HepG2 (cell line): ENCODE data around the gene GRK6. TPM values are rescaled to one million over a fixed set of nuclear protein-coding genes. Genes with fewer than 3 reads are reported as not detected.

Experiments
- BRD4 ChIP-seq: sonication (generic); formaldehyde crosslinking; IDR thresholded peaks from 2 replicates; pipeline ENCODE4 v1.4.0; 2020; ENCODE audit warnings: missing genetic modification reagents
- ERF ChIP-seq: IDR thresholded peaks from 2 replicates; pipeline ENCODE4 v1.6.1; 2018; ENCODE audit warnings: missing biosample characterization, missing genetic modification reagents
- HOXA3 ChIP-seq: sonication (generic); formaldehyde crosslinking; IDR thresholded peaks from 2 replicates; pipeline ENCODE4 v1.5.0; 2020; ENCODE audit warnings: missing genetic modification reagents
- KLF16 ChIP-seq, 2 experiments: sonication (generic) in 1 of 2; formaldehyde crosslinking in 1 of 2; IDR thresholded peaks; 2 replicates each; pipeline versions ENCODE4 v1.6.1 to v1.8.0; 2016 to 2023; ENCODE audit warnings: missing genetic modification reagents in 2 of 2, missing compliant biosample characterization in 1 of 2
- MTF2 ChIP-seq: sonication (generic); formaldehyde crosslinking; IDR thresholded peaks from 2 replicates; pipeline ENCODE4 v1.5.0; 2020; ENCODE audit warnings: missing genetic modification reagents, borderline replicate concordance
- MXI1 ChIP-seq: IDR thresholded peaks from 3 replicates; pipeline ENCODE4 v1.6.1; 2012; ENCODE audit warnings: low read depth, low read length, inconsistent platforms, borderline replicate concordance
- MYPOP ChIP-seq: sonication (generic); formaldehyde crosslinking; IDR thresholded peaks from 2 replicates; pipeline ENCODE4 v1.8.1; 2023; ENCODE audit warnings: mild to moderate bottlenecking, moderate library complexity, missing genetic modification reagents
- NR1H2 ChIP-seq: sonication (generic); formaldehyde crosslinking; IDR thresholded peaks from 2 replicates; pipeline ENCODE4 v1.8.1; 2022; ENCODE audit warnings: low read depth, missing genetic modification reagents, borderline replicate concordance
- PHF20 ChIP-seq: sonication (generic); formaldehyde crosslinking; IDR thresholded peaks from 2 replicates; pipeline ENCODE4 v1.5.0; 2020; ENCODE audit warnings: mild to moderate bottlenecking, missing genetic modification reagents
- TAF1 ChIP-seq: sonication (generic); formaldehyde crosslinking; IDR thresholded peaks from 2 replicates; pipeline ENCODE4 v1.4.0; 2020; ENCODE audit warnings: missing genetic modification reagents
- U2AF1 ChIP-seq: fragments of 200-400 bp; formaldehyde crosslinking; optimal IDR thresholded peaks from 2 replicates; pipeline ENCODE3; 2017; ENCODE audit warnings: mild to moderate bottlenecking, low read depth, low read length
- WIZ ChIP-seq: sonication (generic); formaldehyde crosslinking; IDR thresholded peaks from 2 replicates; pipeline ENCODE4 v1.5.1; 2020; ENCODE audit warnings: mild to moderate bottlenecking, missing genetic modification reagents
- YY1 ChIP-seq: IDR thresholded peaks from 2 replicates; pipeline ENCODE4 v1.6.1; 2011; ENCODE audit warnings: low read length, low read depth, moderate library complexity, mild to moderate bottlenecking; ENCODE audit not compliant: insufficient read depth, insufficient replicate concordance
- ZMYM2 ChIP-seq: sonication (generic); formaldehyde crosslinking; IDR thresholded peaks from 2 replicates; pipeline ENCODE4 v1.8.0; 2022; ENCODE audit warnings: mild to moderate bottlenecking, missing genetic modification reagents
- ZNF24 ChIP-seq: fragments of 450-650 bp; IDR thresholded peaks from 2 replicates; pipeline ENCODE4 v1.6.1; 2017; ENCODE audit warnings: antibody characterized with exemption, mild to moderate bottlenecking
- ZNF619 ChIP-seq: sonication (generic); formaldehyde crosslinking; IDR thresholded peaks from 2 replicates; pipeline ENCODE4 v1.4.0; 2020; ENCODE audit warnings: mild to moderate bottlenecking, missing genetic modification reagents
- ZNF660 ChIP-seq: sonication (generic); formaldehyde crosslinking; IDR thresholded peaks from 2 replicates; pipeline ENCODE4 v1.5.1; 2020; ENCODE audit warnings: mild to moderate bottlenecking, low read depth, missing genetic modification reagents, borderline replicate concordance
- ZNF709 ChIP-seq: sonication (generic); formaldehyde crosslinking; IDR thresholded peaks from 2 replicates; pipeline ENCODE4 v1.5.0; 2020; ENCODE audit warnings: mild to moderate bottlenecking, missing genetic modification reagents
- ZNF761 ChIP-seq: sonication (generic); formaldehyde crosslinking; conservative IDR thresholded peaks from 2 replicates; pipeline ENCODE4 v1.4.0; 2020; ENCODE audit warnings: mild to moderate bottlenecking, missing genetic modification reagents
- ZNF768 ChIP-seq: sonication (generic); formaldehyde crosslinking; IDR thresholded peaks from 2 replicates; pipeline ENCODE4 v1.4.0; 2020; ENCODE audit warnings: missing genetic modification reagents
- ZNF788 ChIP-seq: sonication (generic); formaldehyde crosslinking; IDR thresholded peaks from 2 replicates; pipeline ENCODE4 v1.5.0; 2020; ENCODE audit warnings: mild to moderate bottlenecking, missing genetic modification reagents, borderline replicate concordance
- polyA plus RNA-seq, 8 experiments: library from polyadenylated mRNA; depleted of rRNA in 3 of 8; stranded (reverse) in 7 of 8; unstranded in 1 of 8; fragments of >200 nt; fragmentation: Illumina TruSeq in 4 of 8; extraction: Trizol in 4 of 8; gene quantifications; 2 replicates each; pipeline versions ENCODE4 v1.2.1 to v1.2.3, GENCODE V29; 2011 to 2016; ENCODE audit warnings: low read depth in 4 of 8, missing spikeins in 1 of 8, mixed read lengths in 1 of 8; ENCODE audit not compliant: insufficient read depth in 1 of 8
- total RNA-seq, 5 experiments: library from RNA; depleted of rRNA; stranded (reverse); fragments of >200 nt; fragmentation: Illumina TruSeq; extraction: Trizol; gene quantifications; 2 replicates each; pipeline ENCODE4 v1.2.3, GENCODE V29; 2016; ENCODE audit warnings: low read depth in 1 of 5
- TF ChIP-seq, protein P1 (sequence below): sonication (generic); formaldehyde crosslinking; IDR thresholded peaks from 2 replicates; pipeline ENCODE4 v1.9.0; 2022; ENCODE audit warnings: missing genetic modification reagents, mild to moderate bottlenecking, borderline replicate concordance
- TF ChIP-seq, protein P2 (sequence below): sonication (generic); formaldehyde crosslinking; IDR thresholded peaks from 2 replicates; pipeline ENCODE4 v1.8.0; 2023; ENCODE audit warnings: mild to moderate bottlenecking, missing genetic modification reagents
- TF ChIP-seq, protein P3 (sequence below): fragments of 450-650 bp; IDR thresholded peaks from 2 replicates; pipeline ENCODE4 v1.6.1; 2016

Gene GRK6
- total and polyA plus RNA-seq, 2 of the 13 experiments (the other 11 are each of a cell fraction or from before 2014, with no cell fraction given) = 13.2 to 19.9 TPM

GRCh38 chr5:177403792-177404640 lies 22.5 kb upstream of the GRK6 start (continued):
- TF ChIP-seq ZNF619 (no peak; the same call in 1 of the 2 replicates), MTF2 (CRISPR knock-in tag) (0 out of 2 replicates have a peak, but pooled peaks have one; percentile 56), BRD4 (CRISPR knock-in tag) (peak; percentile 52; the same call in 1 of the 2 replicates), NR1H2 (CRISPR knock-in tag) (no peak), MXI1 (peak; percentile 64), U2AF1 (no peak), ZMYM2 (no peak), ERF (CRISPR knock-in tag) (peak; percentile 34; the same call in 1 of the 2 replicates), HOXA3 (CRISPR knock-in tag) (peak; percentile 67), ZNF709 (peak; percentile 46; the same call in 1 of the 2 replicates), KLF16 (CRISPR knock-in tag; IDR thresholded peaks at IDR 0.05) (0 out of 4 replicates have a peak, but pooled peaks of 1 of the 2 experiments have one; percentile 12), PHF20 (CRISPR knock-in tag) (0 out of 2 replicates have a peak, but pooled peaks have one; percentile 24), ZNF761 (no peak), WIZ (CRISPR knock-in tag) (no peak), YY1 (peak; percentile 70), TAF1 (CRISPR knock-in tag) (peak; percentile 18; the same call in 1 of the 2 replicates), ZNF768 (0 out of 2 replicates have a peak, but pooled peaks have one; percentile 39), ZNF24 (no peak), ZNF788 (CRISPR knock-in tag) (peak; percentile 33; the same call in 1 of the 2 replicates), ZNF660 (CRISPR knock-in tag) (no peak), MYPOP (CRISPR knock-in tag) (peak; percentile 99)
- TF ChIP-seq, protein P1, sequence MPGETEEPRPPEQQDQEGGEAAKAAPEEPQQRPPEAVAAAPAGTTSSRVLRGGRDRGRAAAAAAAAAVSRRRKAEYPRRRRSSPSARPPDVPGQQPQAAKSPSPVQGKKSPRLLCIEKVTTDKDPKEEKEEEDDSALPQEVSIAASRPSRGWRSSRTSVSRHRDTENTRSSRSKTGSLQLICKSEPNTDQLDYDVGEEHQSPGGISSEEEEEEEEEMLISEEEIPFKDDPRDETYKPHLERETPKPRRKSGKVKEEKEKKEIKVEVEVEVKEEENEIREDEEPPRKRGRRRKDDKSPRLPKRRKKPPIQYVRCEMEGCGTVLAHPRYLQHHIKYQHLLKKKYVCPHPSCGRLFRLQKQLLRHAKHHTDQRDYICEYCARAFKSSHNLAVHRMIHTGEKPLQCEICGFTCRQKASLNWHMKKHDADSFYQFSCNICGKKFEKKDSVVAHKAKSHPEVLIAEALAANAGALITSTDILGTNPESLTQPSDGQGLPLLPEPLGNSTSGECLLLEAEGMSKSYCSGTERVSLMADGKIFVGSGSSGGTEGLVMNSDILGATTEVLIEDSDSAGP (CRISPR knock-in tag) = peak; percentile 42; the same call in 1 of the 2 replicates
- TF ChIP-seq, protein P2, sequence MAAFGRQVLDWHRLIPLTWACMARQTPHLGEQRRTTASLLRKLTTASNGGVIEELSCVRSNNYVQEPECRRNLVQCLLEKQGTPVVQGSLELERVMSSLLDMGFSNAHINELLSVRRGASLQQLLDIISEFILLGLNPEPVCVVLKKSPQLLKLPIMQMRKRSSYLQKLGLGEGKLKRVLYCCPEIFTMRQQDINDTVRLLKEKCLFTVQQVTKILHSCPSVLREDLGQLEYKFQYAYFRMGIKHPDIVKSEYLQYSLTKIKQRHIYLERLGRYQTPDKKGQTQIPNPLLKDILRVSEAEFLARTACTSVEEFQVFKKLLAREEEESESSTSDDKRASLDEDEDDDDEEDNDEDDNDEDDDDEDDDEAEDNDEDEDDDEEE (CRISPR knock-in tag) = 0 out of 2 replicates have a peak, but pooled peaks have one; percentile 36
- TF ChIP-seq, protein P3, sequence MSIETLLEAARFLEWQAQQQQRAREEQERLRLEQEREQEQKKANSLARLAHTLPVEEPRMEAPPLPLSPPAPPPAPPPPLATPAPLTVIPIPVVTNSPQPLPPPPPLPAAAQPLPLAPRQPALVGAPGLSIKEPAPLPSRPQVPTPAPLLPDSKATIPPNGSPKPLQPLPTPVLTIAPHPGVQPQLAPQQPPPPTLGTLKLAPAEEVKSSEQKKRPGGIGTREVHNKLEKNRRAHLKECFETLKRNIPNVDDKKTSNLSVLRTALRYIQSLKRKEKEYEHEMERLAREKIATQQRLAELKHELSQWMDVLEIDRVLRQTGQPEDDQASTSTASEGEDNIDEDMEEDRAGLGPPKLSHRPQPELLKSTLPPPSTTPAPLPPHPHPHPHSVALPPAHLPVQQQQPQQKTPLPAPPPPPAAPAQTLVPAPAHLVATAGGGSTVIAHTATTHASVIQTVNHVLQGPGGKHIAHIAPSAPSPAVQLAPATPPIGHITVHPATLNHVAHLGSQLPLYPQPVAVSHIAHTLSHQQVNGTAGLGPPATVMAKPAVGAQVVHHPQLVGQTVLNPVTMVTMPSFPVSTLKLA = peak; percentile 11; the same call in 1 of the 2 replicates
